Measurements from ENCODE around the gene TMPRSS4.

TMPRSS4 gene

GRCh38 chr11:118157186-118157895, 80.5 kb downstream of the TMPRSS4 start:
- DNase-seq (ENCODE audit: low read depth) = no peak
- H3K4me3 ChIP-seq (ENCODE audit: low read depth, low read length) = no peak overlapping the region
- TF ChIP-seq, protein P1, sequence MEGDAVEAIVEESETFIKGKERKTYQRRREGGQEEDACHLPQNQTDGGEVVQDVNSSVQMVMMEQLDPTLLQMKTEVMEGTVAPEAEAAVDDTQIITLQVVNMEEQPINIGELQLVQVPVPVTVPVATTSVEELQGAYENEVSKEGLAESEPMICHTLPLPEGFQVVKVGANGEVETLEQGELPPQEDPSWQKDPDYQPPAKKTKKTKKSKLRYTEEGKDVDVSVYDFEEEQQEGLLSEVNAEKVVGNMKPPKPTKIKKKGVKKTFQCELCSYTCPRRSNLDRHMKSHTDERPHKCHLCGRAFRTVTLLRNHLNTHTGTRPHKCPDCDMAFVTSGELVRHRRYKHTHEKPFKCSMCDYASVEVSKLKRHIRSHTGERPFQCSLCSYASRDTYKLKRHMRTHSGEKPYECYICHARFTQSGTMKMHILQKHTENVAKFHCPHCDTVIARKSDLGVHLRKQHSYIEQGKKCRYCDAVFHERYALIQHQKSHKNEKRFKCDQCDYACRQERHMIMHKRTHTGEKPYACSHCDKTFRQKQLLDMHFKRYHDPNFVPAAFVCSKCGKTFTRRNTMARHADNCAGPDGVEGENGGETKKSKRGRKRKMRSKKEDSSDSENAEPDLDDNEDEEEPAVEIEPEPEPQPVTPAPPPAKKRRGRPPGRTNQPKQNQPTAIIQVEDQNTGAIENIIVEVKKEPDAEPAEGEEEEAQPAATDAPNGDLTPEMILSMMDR (IDR thresholded peaks at IDR 0.05; ENCODE audit: control insufficient read depth, extremely low read depth, insufficient read depth) = no peak

GRCh38 chr11:118161786-118162185, 84.9 kb downstream of the TMPRSS4 start:
- DNase-seq (ENCODE audit: low read depth) = no peak
- TF ChIP-seq, protein P1 (IDR thresholded peaks at IDR 0.05; ENCODE audit: control insufficient read depth, extremely low read depth, insufficient read depth) = no peak
- no peak overlapping the region for H3K4me3 ChIP-seq (ENCODE audit: low read depth, low read length)

GRCh38 chr11:118162846-118163245, 86.0 kb downstream of the TMPRSS4 start:
- no peak for DNase-seq (ENCODE audit: low read depth)
- H3K4me3 ChIP-seq (ENCODE audit: low read depth, low read length) = no peak overlapping the region
- TF ChIP-seq, protein P1 (IDR thresholded peaks at IDR 0.05; ENCODE audit: control insufficient read depth, extremely low read depth, insufficient read depth) = no peak

DNA sequence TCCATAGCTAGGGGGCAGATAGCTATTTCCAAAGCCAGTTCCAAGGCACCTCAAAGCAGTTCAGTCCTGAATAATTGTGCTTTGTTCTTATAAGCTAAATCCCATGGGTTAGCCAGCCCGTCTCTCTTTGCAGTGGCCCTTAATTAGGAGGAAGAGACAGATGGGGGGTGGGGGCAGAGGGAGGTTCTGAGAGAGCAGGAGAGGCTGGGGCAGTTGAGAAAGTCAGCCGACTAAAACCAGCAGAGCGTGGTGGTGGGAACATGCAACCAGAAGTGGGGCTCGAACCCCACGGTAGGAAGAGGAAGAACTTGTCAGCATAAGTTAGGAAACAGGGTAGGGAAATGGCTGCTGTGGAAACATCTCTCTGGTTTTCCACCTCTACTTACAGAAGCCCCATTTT, 86.6 kb downstream of the TMPRSS4 start:
- TF ChIP-seq, protein P1 (IDR thresholded peaks at IDR 0.05; ENCODE audit: control insufficient read depth, extremely low read depth, insufficient read depth) = no peak
- no peak overlapping the region for H3K4me3 ChIP-seq (ENCODE audit: low read depth, low read length)
- DNase-seq (ENCODE audit: low read depth) = no peak

DNA sequence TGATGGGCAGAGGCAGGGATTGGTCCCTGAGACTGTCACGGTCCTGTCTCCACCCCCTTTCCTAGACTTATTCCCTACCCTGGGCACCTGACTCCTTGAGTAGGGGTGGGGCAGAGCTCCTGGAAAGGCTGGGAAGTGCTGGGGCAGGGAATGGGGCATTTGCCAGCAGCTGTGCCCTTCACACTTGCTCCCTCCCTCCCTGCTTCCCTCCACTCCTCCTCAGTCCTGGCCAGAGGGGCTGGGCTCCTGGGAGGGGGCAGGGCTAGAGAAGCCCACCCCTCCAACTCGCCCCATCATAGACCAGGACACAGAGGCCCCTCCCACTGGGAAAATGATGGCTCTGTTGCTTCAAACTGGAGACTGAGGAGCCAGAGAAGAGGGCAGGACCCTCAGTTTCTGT, 88.0 kb downstream of the TMPRSS4 start:
- DNase-seq (ENCODE audit: low read depth) = no peak
- TF ChIP-seq, protein P1 (IDR thresholded peaks at IDR 0.05; ENCODE audit: control insufficient read depth, extremely low read depth, insufficient read depth) = no peak
- H3K4me3 ChIP-seq (ENCODE audit: low read depth, low read length) = no peak overlapping the region

GRCh38 chr11:118166641-118167040, 89.8 kb downstream of the TMPRSS4 start:
- H3K4me3 ChIP-seq (ENCODE audit: low read depth, low read length) = no peak overlapping the region
- TF ChIP-seq, protein P1 (IDR thresholded peaks at IDR 0.05; ENCODE audit: control insufficient read depth, extremely low read depth, insufficient read depth) = no peak
- no peak for DNase-seq (ENCODE audit: low read depth)

GRCh38 chr11:118167253-118167652, 90.4 kb downstream of the TMPRSS4 start:
- no peak for DNase-seq (ENCODE audit: low read depth)
- TF ChIP-seq, protein P1 (IDR thresholded peaks at IDR 0.05; ENCODE audit: control insufficient read depth, extremely low read depth, insufficient read depth) = no peak
- no peak overlapping the region for H3K4me3 ChIP-seq (ENCODE audit: low read depth, low read length)

Data from LNCaP clone FGC (cell line).